Measurements from ENCODE around the gene CLSTN2.

CLSTN2 gene

GRCh38 chr3:139944256-139944910 lies 9.4 kb downstream of the CLSTN2 start:
- DNase-seq: no peak

DNA sequence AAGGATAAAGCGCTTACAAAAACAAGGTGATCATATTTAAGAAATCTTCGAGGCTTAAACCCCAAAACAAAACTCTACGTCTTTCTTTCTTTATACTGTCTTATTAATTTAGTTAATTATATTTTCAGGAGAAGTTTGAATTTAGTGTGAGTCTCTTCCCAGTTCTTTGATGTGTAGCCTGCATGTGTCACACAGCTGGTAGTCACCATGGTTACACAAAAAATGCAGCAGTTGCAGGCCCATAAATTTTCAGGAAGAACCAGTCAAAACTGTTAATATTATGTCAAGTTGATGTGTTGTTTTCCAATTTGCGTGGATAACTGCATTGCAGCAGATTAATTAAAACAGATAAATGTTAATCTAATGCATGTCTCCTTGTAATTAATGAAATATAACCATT lies 10.4 kb downstream of the CLSTN2 start:
- DNase-seq: no peak

GRCh38 chr3:139945942-139946341 lies 11.0 kb downstream of the CLSTN2 start:
- no peak for DNase-seq

GRCh38 chr3:139948467-139948866 lies 13.5 kb downstream of the CLSTN2 start:
- DNase-seq: no peak

DNA sequence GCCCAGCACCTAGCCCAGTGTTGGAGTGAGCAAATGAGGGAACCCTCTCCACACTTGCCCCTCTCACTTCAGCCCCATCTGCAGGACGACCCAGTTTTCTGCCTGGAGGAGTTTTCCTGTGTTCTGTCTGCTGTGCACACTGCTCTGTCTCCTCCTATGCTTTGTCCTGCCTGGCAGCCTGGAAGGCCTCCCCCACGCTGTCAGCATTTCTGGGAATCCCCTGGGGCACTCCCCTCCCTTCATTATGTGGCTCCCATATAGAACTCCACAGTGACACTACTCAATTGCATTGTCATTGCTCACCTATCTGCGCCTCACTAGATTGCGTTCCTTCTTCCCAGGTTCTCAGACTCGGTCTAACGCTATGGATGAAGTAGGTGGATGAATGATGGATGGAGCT lies 13.9 kb downstream of the CLSTN2 start:
- no peak for DNase-seq

GRCh38 chr3:139953131-139953910 lies 18.3 kb downstream of the CLSTN2 start:
- no peak for DNase-seq

- DNase-seq: no peak
Measured at GRCh38 chr3:139954146-139954860, 19.3 kb downstream of the CLSTN2 start.

DNA sequence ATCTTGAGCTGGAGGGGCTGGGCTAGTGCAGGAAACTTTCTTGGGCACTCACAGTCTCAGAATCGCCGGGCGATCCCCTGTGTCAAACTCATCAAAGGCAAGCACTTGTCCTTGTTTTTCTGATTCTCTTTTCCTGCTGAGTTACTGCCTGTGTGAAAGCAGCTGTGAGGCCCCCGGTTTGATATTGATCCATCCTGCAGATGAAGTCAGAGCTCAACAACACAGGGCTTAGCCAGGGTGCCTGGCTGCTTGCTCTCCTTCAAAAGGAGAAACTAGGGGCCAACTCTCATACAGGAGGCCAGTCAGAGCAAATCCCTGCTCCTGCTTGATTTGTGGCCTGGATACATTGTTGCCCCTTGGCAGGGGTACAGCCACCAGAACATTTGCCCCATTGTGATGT lies 22.9 kb downstream of the CLSTN2 start:
- DNase-seq: no peak

- DNase-seq: no peak
Measured at GRCh38 chr3:139969386-139969785, 34.4 kb downstream of the CLSTN2 start.

GRCh38 chr3:139970526-139970925 lies 35.5 kb downstream of the CLSTN2 start:
- DNase-seq: no peak

- DNase-seq: no peak
Measured at GRCh38 chr3:139974809-139975425, 39.9 kb downstream of the CLSTN2 start.

GRCh38 chr3:139975594-139976365 lies 40.8 kb downstream of the CLSTN2 start:
- DNase-seq: no peak

DNA sequence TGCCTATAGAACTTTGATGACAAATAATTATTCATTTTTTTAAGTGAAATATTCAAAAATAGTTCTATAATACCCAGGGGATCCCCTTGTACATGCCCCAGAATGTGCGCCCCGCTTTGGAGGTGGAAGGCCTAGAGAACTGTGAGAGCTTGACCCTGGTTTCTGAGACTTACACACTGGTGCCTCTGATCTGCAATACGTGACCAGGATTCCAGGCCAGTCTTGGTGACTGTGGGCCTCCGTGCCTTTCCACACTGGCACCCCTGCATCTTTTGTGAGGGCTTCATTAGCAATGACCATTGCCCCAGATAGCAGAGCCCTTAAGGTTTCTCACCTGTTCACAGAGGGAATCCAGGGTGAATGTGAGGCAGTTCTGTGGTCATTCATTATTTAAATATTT lies 44.0 kb downstream of the CLSTN2 start:
- DNase-seq: no peak

DNA sequence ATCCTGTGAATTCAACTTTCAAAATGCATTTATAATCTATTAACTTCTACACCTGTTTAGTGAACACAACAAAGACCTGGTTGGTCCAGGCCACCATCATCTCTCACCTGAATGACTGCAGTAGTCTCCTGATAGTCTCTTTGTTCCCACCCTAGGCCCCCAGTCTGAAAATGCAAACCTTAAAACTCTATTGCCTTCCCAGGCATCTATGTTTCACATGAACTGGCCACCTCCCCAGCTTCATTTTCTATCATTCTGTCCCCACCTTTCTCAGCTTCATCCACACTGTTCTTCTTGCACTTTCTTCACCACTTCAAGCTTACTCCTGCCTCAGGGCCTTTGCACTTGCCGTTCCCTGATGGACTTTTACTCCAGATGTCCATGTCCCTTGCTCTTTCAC lies 45.0 kb downstream of the CLSTN2 start:
- DNase-seq: no peak

DNA sequence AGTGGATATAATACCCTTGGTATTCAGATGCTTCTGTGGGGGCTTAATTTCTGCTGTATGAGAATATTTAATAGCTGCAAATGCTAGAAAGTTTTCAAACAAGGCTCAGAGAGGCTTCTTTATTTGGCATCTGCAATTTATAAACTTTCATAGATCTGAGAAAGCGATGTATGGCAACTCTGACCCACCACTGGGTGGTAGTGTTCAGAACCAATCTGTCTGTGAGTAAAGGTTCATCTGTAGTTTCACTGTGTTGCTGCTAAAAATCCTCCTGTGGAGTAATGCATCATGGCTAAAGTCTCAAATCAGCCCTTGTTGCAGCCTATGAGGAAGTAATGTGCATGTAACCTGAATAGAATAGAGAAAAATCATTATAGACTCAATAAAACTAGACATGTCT lies 47.4 kb downstream of the CLSTN2 start:
- peak in 1 of 2 experiments; percentile 29 for DNase-seq

GRCh38 chr3:139985576-139985975 lies 50.6 kb downstream of the CLSTN2 start:
- no peak for DNase-seq

GRCh38 chr3:139987908-139988307 lies 52.9 kb downstream of the CLSTN2 start:
- DNase-seq: no peak

- no peak for DNase-seq
Measured at GRCh38 chr3:139988472-139989156, 53.6 kb downstream of the CLSTN2 start.

DNA sequence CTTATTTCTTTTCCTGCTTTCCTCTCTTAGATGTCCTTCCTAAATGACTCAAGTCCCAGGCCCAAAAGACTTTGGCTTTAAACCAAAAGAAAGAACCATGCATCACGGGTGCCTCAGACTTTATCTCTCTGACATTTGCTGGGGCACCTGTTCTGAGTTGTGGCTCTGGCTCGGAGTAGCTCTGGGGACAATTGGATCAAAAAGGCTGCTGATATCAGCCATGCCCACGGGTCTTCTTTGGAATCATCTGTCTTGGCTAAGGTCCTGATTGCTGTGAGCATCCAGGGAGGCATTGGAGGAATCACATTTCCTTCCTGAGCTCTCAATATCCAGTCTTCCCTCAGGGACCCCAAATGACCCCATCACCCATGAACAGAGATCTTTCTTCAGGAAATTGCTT lies 59.9 kb downstream of the CLSTN2 start:
- DNase-seq: no peak

DNA sequence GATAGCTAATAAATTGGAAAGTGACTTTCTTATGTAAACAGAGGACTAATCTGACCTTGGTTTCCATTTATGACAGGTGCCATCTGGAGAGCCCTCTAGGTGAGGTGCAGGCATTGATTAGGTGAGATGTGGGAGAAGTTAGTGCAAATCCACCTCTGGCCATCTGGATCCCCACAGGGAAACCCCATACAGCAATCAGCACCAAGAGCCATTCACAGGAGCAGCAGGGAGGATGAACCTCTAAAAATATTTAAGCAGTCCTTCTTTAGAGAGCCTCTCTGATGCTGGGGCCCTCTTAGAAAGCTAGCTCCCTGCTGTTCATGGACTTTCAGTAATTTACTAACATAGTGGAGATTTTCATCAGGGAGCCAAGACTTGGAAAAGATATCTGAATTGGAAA lies 69.3 kb downstream of the CLSTN2 start:
- no peak for DNase-seq

- DNase-seq: no peak
Measured at GRCh38 chr3:140006331-140006730, 71.3 kb downstream of the CLSTN2 start.

DNA sequence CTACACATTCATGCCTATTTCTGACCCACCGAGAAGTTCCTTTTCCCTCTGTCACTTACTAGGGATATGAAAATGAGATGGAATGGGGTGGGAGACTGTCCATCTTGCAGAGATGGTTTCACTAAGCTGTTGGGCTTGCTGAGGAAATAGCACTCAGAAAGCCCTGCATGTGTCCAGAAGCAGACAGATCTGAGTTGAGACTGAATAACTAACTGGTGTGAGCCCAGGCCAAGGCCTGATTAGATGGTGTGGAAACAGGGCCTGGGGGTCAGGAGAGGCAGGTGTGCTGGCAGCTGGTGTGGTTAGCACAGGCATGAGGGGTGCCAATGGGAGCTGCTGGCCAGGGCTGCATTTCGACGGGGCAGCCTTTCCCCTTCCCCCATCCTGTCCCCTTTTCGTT lies 72.1 kb downstream of the CLSTN2 start:
- no peak for DNase-seq

Measured in NCI-H526 (cell line).